Stimulated activated CD8-positive, alpha-beta memory T cell treated with anti-CD3 and anti-CD28 coated beads, Interleukin-7, amount 100 ng/mL, for 48 hours (primary cell): ENCODE data around the gene B4GALT4.
"Not testable (repeated sequence)": the region's sequence is repeated elsewhere in the genome, so short reads cannot be mapped to it uniquely, and the experiment has no call there.

Experiments used
- DNase-seq, 2 donors: peaks; one replicate each; pipeline ENCODE4 v3.0.0-alpha.2; 2020; ENCODE audit warnings: low read depth in 1 of 2; ENCODE audit errors: extremely low read depth in 1 of 2

B4GALT4 gene

DNA sequence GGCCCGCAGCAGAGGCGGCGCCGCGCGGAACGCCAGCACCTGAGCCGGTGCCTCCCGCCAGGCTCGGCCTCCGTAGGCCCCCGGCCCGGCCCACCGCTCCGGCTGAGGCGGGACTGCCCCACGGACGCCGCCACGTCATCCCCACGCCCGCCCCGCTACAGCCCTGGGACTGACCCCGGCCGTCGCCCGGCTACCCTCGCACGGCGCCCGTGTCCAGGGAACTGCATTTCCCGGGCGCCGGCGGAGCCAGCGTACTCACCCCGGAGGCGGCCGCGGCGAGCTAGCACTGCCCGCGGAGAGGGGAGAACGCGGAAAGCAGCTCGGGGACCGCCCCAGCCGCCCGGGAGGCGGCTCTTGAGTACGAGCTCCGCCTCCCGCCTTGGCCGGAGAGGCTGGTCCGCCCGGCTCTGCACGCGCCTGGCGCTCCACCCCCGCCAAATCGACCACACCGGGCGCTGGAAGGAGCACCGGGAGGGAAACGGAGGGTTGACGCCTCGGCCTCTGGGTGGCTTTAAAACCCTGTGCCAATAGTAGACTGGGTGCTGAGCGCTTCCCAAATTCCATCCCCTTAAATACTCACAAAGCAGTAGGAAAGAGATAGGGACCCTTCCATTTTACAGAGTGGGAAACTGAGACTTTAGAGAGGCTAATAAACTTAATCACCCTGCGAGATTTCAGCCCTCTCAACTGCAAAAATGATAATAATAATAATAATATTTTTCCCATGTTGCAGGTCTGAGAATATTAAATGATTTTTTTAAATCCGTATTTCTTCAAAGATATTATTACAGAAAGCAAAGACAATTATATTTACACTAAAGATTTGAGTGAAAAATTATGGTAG lies at the start of gene B4GALT4:
B4GALT4 (minus strand) TSS at position 288 of the 844 bp plus-strand sequence. CDS start 10,779 bp downstream, outside the sequence.
- peak; percentile 61 to 64 for DNase-seq

GRCh38 chr3:119289404-119289770 lies 48.7 kb upstream of the B4GALT4 start:
- no peak for DNase-seq

DNA sequence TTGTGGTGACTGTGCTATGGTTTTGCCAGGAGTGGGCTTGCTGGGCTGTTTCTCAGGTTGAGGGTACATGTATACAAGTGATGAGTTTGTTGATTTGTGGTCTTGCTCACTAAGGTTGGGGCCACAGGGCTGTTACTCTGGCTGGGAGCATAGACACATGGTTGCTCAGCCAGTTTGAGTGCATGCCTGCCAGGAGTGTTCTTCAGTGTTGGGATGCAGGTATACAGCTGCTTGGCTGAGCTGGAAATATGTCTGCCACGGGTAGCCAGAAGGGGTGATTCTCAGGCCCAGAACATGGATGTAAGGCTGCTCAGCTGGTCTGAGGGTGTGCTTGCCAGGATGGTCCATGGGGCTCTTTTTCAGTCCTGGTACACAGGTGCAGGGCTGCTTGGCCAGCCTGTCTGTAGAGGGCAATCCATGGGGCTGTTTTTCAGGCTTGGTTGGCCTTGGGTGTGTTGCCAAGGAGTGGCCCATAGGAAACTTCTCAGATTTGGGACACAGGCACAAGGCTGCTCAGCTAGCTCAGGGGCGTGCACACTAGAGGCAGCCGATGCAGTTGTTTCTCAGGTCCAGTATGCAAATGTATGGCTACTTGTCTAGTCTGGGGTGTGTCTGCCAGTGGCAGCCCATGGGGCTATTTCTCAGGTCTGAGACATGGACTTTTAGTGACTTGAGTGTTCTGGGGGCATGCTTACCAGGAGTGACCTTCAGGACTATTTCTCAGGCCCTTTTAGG lies 48.2 kb upstream of the B4GALT4 start:
- no peak for DNase-seq

GRCh38 chr3:119279584-119280243 lies 39.0 kb upstream of the B4GALT4 start:
- DNase-seq: no peak

DNA sequence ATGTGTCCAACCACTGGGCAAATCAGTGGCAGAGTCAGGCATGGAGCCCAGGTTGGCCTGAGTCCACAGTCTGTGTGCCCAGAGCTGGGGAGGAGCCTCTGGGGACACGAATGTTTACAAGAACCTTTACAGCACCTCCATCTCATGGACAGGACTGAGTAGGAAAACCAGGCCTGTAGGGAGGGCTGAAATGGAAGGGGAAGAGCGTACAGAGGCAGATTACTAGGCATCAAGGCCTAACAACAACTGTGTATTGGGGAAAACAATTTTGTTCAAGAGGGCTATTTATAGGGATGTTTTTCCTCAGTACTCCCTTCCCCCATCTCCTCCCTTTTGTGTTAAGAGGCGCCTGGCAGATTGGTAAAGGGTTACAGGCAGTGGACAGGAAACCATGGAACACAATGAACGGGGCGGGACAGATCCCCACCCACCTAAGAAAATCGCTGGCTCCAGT lies 38.5 kb upstream of the B4GALT4 start:
- no peak for DNase-seq

GRCh38 chr3:119276680-119277079 lies 36.0 kb upstream of the B4GALT4 start:
- no peak for DNase-seq

- not testable (repeated sequence) for DNase-seq
Observed at GRCh38 chr3:119270212-119270611, 29.5 kb upstream of the B4GALT4 start.

DNA sequence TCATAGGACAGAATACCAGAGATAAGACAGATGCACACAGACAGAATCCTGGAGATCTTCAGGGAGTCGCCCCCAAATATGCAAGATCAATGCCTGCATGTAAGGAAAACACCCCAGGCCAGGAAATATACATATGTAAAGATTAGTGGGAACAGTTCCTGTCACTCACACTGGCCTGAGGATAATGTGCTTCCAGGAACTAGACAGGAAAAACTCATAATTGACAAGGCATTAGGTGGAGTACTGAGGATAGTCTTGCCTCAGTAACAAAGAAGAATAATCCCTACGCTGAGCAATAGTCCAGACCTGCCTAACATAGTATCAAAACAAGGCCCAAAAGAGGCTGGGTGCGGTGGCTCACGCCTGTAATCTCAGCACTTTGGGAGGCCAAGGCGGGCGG lies 20.4 kb upstream of the B4GALT4 start:
- DNase-seq: no peak

GRCh38 chr3:119259821-119260220 lies 19.1 kb upstream of the B4GALT4 start:
- no peak for DNase-seq

DNA sequence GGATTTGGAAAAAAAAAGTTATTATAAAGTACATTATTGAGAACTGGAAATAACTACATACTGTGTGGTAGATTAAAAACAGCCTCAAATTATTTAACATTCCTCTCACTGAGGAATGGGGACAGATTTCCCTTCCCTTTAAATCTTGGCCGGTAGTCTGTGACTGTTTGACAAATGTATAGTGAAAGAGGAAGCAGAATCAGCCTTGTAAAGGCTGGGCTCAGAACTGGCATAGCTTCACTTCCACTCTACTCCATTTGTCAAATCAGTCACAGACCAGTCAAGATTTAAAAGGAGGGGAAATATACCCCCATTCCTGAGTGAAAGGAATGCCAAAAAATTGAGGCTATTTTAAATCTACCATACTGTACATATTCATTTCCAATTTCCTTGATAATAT lies 18.2 kb upstream of the B4GALT4 start:
- no peak for DNase-seq

- no peak for DNase-seq
Observed at GRCh38 chr3:119257654-119258410, 17.2 kb upstream of the B4GALT4 start.

DNA sequence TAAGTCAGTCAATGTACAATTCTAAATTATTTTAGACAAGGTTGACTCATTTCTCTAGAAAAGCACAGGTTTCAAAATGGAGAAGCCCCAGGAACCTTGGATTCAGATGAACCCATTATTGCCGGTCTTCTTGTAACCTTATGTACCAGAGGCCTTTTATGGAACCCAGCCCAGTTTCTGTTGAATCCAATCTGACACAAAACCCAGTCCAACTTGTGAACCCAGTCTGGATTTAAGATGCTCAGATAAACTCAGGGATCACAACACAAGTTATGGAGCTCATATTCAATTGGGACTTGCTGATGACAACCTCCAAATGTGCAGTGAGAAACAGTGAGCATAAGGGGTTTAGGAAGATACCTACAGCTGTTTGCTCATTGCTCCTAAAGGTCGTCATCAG lies 16.4 kb upstream of the B4GALT4 start:
- no peak for DNase-seq

DNA sequence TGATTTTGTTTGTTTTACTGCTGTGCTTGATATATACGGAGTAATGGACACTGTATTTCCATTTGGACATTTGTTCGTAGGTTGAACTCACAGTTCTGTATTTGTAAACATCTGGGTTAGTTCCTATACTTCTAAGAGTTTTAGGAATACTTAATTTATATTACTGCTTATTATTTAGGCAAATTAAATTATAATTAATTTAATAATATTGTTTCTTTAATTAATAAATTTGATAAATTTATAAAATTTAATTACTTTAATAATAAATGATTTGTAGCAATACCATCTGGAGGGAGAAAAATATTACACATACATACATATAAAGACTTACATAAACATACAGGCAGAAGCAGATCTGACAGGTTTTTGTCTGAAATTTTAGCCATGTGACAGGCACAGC lies 14.5 kb upstream of the B4GALT4 start:
- DNase-seq: no peak

DNA sequence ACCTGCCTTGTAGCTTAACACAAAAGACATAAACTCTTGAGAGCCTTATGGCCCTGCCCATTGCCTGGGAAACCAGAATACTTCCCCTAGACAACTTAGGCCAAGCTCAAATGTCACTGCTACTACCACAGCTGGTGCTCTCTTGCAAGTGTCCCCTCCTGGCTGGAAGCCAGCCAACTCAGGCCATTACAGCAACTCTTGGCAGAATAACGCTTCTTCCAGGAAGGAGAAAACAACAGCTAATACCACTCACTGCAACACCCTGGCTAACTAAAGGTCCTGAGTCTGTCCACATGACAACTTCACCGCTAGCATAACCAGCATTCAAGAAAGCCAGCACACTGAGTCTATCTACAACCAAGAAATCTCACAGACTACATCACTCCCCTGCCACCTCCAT lies 5.1 kb upstream of the B4GALT4 start:
- no peak for DNase-seq

DNA sequence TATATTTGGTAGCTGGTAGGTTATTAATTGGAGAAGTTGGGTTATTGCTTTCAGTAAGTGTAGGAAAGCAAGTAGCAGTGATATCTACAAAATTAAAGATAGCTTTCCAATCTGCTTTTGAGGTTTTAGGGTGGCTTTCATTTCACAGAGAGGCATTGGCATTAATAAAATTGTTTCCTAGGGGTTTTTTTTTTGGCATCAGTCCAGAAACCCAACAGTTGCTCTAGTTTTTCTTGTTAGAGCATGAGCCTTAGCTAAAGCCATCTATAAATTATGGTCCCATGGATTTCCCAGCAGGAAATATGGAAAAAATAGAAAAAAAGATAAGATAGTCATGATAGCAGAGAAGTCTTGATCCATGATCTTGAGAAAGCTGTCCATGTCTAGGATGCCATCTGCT lies 3.0 kb upstream of the B4GALT4 start:
- no peak for DNase-seq

DNA sequence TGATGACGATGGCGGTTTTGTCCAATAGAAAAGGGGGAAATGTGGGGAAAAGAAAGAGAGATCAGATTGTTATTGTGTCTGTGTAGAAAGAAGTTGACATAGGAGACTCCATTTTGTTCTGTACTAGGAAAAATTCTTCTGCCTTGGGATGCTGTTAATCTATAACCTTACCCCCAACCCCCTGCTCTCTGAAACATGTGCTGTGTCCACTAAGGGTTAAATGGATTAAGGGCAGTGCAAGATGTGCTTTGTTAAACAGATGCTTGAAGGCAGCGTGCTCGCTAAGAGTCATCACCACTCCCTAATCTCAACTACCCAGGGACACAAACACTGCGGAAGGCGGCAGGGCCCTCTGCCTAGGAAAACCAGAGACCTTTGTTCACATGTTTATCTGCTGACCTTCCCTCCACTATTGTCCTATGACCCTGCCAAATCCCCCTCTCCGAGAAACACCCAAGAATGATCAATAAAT lies 2.4 kb upstream of the B4GALT4 start:
- DNase-seq: not testable (repeated sequence)

DNA sequence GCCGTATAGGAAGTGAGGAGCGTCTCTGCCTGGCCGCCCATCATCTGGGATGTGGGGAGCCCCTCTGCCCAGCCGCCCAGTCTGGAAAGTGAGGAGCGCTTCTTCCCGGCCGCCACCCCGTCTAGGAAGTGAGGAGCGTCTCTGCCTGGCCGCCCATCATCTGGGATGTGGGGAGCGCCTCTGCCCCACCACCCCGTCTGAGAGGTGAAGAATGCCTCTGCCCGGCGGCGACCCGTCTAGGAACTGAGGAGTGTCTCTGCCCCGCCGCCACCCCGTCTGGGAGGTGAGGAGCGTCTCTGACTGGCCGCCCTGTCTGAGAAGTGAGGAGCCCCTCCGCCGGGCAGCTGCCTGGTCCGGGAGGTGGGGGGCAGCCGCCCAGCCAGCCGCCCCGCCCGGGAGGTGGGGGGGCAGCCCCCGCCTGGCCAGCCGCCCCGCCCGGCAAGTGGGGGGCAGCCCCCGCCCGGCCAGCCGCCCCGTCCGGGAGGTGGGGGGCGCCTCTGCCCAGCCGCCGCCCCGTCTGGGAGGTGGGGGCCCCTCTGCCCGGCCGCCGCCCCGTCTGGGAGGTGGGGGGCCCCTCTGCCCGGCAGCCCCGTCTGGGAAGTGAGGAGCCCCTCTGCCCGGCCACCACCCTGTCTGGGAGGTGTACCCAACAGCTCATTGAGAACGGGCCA lies 1.8 kb upstream of the B4GALT4 start:
- DNase-seq: not testable (repeated sequence)

GRCh38 chr3:119240101-119240590 lies 532 bp downstream of the B4GALT4 start:
- no peak for DNase-seq

DNA sequence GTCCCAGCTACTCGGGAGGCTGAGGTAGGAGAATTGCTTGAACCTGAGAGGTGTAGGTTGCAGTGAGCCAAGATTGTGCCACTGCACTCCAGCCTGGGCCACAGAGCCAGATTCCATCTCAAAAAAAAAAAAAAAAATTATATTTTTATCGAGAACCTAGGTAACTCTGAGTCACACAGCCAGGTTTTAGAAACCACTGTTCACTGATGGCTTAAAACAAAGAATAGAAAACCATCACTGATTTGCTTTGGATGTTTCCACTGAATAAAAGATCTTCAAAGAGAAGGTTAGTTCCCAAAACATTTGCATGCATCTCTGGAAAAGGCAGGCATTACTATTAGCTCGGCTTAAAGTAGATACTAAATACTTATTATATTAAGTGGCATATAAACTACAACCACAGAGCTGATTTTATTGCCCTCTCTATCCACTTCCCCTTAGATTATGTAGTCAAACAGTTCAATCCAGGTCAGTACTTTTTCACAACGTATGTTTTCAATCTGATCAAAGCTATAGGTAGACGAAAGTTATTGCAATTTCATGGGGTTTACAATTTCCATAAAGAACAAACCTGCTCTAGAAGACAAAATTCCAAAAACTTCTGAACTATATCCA lies 1.4 kb downstream of the B4GALT4 start:
- DNase-seq: no peak

GRCh38 chr3:119238363-119238762 lies 2.3 kb downstream of the B4GALT4 start:
- DNase-seq: no peak
